ELF-1 (cell line): ENCODE results near the gene PDIA5.

ENCODE experiments used
- DNase-seq: peaks from one replicate; pipeline ENCODE4 v3.0.0-alpha.2; 2016; ENCODE audit warnings: low read depth, low spot score

PDIA5 gene

GRCh38 chr3:123119388-123119787, 52.6 kb downstream of the PDIA5 start:
- no peak for DNase-seq

DNA sequence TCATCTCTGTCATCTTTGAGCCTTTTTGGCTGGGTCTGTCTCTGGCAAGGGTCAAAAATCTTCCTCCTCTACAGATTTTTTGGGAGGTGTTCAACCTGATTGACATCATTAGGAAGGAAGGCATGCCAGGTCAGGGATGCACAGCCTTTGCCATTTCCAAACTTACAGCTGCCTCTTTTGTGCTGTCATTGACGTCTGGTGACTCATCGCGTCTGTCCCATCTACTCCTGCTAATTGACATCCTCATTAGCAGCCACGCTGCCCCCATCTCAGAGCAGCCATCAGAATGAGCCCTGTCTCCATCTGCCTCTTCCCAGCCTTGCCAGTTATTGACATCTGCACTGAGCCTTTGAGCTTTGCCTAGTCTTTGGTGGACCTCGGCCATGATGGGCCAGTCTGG, 53.0 kb downstream of the PDIA5 start:
- DNase-seq: no peak

GRCh38 chr3:123120573-123120972, 53.7 kb downstream of the PDIA5 start:
- DNase-seq: no peak

DNA sequence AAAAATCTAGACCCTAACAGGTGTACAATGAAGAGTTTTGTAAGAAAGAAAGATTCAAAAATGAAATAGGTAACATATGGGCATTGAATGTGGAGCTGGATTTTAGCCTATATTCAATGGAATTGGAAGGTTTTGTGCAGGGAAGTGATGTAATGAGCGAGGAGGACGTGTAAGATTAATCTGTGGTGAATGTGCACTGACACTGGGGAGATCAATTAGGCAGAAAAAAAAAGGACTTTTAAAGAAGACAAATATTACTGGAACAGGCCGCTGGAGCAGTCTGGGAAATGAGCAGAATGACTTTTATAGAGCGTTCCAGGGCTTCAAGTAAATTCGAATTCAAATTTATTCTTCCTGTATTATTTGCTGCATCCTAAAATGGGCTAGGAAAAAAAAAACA, 55.2 kb downstream of the PDIA5 start:
- DNase-seq: no peak

GRCh38 chr3:123122525-123123315, 55.9 kb downstream of the PDIA5 start:
- no peak for DNase-seq

DNA sequence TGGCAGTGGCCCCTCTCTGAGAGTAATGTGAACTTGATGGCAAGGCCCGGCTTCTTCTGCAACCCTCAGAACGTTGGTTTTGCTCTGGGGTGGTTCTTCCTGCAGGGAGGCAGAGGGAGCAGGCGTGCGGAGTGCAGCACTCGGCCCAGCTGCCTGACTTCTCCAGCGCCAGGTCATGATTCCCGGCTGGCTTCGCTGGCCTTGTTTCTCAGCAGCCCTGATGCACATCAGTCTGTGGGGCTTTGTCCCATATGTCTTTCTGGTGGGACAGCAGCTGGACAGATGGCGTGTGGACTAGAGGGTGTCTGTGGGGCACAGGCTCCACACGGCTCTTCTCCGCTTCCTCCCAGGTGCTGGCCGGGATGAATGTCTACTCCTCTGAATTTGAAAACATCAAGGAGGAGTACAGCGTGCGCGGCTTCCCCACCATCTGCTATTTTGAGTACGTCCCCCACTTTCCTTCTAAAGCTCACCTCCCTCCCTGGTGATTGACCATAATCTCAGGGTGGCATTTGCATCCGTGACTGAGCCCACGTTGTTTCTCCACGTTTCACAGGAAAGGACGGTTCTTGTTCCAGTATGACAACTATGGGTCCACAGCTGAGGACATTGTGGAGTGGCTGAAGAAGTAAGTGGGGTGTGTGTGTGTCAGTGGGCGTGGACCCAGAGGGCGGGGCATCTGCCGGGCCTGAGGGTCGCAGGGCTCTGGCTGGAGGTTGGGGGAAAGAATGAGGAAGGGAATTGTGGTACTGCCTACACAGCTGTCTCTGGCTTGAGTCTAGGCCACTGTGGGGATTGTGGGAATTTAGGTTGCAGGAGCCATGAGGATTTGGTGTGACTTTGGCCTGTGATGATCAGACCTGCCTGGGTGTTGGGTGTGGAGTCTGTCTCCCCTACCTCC, 57.1 kb downstream of the PDIA5 start:
- DNase-seq: no peak

DNA sequence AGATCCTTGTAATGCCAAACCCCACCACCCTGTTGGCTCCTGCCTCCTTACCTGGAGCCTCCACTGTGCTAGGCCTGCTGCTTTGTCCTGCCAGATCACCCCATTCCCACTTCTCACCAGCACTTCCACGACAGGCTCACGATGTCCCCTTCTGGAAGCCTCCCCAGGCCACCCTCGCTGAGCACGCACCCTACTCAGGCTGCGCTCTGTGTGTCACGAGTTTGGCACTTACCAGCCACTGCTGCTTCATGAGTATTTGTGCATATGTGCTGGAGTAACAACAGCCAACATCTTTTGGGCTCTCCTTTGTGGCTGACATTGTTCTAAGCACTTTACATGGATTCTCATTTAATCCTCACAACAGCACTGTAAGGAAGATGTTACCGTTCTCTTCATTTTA, 58.1 kb downstream of the PDIA5 start:
- DNase-seq: no peak

- DNase-seq: no peak
These were observed 59.2 kb downstream of the PDIA5 start for GRCh38 chr3:123126031-123126430.

- DNase-seq: no peak
These were observed 59.8 kb downstream of the PDIA5 start for GRCh38 chr3:123126653-123127052.

GRCh38 chr3:123129092-123129491, 62.3 kb downstream of the PDIA5 start:
- DNase-seq: no peak

- DNase-seq: no peak
These were observed 62.7 kb downstream of the PDIA5 start for GRCh38 chr3:123129532-123129931.

- no peak for DNase-seq
These were observed 63.4 kb downstream of the PDIA5 start for GRCh38 chr3:123130079-123130750.

- no peak for DNase-seq
These were observed 67.8 kb downstream of the PDIA5 start for GRCh38 chr3:123134671-123135070.

DNA sequence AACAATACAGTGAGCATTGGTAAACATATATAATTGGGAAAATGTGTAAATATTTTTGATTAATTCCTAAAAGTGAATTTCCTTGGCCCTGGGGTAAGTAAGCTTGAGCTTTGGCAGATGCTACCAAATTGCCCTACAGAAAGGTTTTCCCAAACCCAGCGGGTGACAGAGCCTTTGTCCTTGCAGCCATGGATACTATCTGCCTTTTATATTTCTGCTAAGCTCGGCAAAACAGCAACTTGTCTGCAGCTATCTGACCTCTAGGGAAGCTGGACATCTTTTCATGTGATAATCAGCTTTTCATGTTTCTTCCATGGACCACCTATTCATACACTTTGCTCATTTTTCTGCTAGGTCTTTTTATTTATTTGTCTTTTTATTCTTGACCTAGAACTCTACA, 70.2 kb downstream of the PDIA5 start:
- DNase-seq: no peak

DNA sequence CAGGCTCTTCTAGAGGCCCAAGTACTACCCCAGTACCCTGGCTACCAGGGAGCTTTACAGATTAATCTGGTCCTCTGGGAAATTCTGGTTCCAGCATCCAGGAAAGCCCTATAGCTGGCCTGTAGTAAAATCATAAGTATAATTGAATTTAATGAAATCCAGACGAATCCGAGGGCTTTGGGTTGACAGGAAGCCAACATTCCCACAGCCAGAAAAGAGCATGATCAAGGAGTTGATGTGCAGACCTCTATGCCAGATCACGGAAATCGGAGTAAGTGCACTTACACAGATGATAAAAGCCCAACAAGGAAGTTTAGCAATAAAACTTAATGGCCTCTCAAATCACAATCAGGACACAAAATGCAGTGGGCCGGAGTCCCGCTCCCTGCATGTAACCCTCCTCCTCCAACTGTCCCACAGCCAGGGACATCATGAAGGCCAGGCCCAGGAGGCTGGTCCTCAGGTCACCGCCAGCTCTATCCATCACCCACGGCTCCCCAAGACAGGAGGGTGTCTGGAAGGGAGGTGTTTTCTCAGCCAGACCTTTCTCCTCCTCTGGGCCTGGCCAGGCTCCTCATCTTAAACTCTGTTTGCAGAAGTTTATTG, 72.1 kb downstream of the PDIA5 start:
- no peak for DNase-seq

DNA sequence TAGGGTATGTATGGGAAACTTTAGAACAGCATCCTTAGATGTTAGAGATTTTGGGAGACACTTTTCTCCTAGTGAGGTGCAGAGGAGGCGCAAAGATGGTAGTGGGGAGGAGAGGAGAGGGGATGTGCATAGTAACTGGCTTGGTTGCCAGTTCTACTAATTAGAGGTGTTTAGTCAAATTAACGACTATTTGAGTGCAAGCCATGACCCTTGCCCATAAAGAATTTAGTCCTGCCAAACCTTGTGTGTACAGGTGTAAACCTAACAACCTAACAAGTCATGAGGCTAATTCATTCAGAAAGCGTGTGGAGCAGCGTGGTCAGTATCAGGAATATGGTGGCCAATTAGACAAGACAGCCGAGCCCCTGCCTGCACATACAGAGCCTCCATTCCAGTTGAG, 72.7 kb downstream of the PDIA5 start:
- no peak for DNase-seq

- no peak for DNase-seq
These were observed 73.7 kb downstream of the PDIA5 start for GRCh38 chr3:123140550-123140949.

DNA sequence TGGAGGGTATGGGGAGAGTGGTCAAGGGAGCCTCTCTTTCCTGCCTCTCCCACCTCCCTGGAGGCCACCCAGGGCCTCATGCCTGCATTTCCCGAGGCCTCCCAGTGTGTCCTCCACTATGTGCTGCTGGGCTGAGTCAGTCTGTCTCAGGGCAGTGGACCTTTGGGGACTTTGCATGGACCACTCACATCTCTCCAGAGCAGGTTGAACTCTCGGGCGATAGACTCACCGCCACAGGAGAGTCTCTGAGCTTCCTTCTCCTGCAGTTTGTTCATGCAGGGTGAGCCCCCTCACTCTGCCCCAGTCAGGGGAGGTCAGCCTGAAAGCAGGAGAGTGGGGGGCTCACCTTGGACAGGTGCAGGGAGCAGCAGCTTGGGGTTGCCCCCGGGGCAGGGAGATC, 74.5 kb downstream of the PDIA5 start:
- DNase-seq: no peak

DNA sequence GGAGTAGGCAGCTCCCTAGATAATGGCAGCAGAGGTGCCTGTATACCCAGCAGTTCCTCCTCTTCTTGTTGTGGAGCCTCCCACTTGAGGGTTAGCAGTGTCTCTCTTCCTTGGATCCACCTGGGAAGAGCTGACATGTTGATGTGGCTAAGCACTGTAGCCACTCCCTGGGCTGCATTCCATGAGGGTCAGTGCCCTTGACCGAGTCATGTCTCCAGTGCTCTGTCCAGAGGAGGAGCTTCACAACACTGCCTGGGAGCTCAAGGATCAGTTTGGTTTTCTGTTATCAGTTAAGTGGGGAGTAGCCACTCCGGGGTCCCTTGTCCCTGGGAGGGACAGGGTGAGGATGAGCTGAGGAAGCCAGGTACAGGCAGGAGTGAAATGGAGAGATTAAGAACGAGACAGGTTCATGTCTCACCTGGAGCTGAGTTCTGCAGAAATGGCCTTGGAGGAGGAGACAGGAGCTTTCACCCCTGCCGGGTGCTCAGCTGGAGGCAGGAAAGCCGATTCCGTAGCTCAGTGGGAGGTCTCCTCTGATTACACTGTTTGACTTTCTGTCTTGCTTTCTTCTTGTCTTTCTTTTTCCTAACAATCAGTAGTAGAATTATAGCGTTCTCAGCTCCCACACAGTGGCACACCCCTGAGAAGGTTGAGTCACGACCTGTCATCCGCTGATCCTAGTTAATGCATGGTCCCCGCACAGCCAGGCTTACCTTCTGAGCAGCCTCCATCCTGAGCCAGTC, 77.0 kb downstream of the PDIA5 start:
- peak; percentile 58 for DNase-seq

DNA sequence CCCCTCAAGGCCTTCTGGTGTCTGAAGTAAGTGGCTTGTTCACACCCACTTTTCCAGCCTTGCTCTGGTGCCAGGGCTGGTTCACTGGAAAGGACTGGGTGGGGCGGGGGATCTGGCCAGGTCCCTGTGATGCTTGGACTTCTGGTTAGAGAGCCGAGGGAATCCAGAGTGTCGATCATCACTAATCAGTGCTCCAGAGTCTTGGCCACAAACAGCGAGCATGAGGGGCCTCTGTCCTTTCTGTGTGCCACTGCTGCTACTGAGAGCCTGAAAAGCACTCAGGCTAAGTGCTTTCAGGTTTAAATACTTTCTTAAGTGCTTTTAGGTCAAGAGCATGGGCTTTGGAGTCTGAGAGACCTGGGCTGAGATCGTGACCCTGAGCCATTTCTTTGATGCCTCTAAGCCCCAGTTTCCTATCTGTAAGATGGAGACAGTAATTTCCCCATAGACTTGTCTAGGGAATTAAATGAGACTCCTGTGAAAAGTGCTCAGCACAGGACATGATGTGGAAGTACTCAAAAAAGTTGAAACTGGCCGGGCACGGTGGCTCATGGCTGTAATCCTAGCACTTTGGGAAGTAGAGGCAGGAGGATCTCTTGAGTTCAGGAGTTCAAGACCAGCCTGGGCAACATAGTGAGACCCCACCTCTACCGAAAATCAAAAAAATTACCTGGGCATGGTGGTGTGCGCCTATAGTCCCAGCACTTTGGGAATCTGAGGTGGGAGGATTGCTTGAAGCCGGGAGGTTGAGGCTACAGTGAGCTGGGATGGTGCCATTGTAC, 81.1 kb downstream of the PDIA5 start:
- no peak for DNase-seq
